ENCODE measurements around the gene FAM13A. TPM values are rescaled to one million over a fixed set of nuclear protein-coding genes. Genes with fewer than 3 reads are reported as not detected.
A peak's percentile ranks its signal among the peaks of the same experiment; 100 is the strongest.

Gene FAM13A
- total RNA-seq, 1 donor from 2014 or later: 33.4 TPM

DNA sequence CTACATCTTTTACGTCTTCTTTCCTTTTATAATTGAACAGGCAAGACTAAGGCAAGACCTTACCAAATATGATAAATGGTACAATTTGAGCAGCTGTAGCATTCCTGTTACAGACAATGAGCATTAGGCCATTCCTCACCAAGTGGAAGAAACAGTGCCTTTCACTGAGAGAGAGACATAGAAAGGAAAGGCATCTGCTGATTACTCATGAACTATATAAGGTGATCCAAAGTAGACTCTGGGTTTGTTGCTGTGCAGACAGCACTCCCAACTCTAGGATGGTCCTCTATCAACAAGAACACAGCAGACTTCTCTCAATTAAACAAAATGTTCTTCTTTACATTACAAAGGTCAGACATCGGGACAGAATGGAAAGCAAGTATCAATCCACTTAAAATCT is 91.9 kb downstream of the FAM13A start:
- H3K27me3 ChIP-seq: no peaks in the 10 kb centered on the region
- TF ChIP-seq, protein P1, sequence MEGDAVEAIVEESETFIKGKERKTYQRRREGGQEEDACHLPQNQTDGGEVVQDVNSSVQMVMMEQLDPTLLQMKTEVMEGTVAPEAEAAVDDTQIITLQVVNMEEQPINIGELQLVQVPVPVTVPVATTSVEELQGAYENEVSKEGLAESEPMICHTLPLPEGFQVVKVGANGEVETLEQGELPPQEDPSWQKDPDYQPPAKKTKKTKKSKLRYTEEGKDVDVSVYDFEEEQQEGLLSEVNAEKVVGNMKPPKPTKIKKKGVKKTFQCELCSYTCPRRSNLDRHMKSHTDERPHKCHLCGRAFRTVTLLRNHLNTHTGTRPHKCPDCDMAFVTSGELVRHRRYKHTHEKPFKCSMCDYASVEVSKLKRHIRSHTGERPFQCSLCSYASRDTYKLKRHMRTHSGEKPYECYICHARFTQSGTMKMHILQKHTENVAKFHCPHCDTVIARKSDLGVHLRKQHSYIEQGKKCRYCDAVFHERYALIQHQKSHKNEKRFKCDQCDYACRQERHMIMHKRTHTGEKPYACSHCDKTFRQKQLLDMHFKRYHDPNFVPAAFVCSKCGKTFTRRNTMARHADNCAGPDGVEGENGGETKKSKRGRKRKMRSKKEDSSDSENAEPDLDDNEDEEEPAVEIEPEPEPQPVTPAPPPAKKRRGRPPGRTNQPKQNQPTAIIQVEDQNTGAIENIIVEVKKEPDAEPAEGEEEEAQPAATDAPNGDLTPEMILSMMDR (IDR thresholded peaks at IDR 0.05): no peak
- H3K4me1 ChIP-seq: no peaks in the 10 kb centered on the region
- ATAC-seq (no peak), DNase-seq (no peak)
- intact Hi-C loops (cut with DNase I): no loop called here
- no peaks in the 10 kb centered on the region for H3K36me3 ChIP-seq
- no peaks in the 10 kb centered on the region for H3K9me3 ChIP-seq
- no peak overlapping the region for H3K27ac ChIP-seq
- H3K4me3 ChIP-seq: no peak overlapping the region

DNA sequence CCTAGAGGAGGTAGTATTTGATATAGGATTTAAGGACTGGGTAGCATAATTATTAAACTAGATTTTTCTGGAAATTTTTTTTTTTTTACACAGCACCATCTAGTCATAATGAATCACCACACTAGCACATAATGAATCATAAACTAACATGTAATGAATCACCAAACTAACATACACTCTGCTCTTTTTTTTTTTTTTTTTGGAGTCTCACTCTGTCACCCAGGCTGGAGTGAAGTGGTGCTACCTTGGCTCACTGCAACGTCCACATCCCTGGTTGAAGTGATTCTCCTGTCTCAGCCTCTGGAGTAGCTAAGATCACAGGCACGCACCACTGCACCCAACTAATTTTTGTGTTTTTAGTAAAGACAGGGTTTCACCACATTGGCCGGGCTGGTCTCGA is 92.5 kb downstream of the FAM13A start:
- intact Hi-C loops (cut with DNase I): no loop called here
- no peak overlapping the region for H3K27ac ChIP-seq
- H3K27me3 ChIP-seq: no peaks in the 10 kb centered on the region
- no peaks in the 10 kb centered on the region for H3K36me3 ChIP-seq
- no peaks in the 10 kb centered on the region for H3K9me3 ChIP-seq
- DNase-seq: no peak
- H3K4me1 ChIP-seq: no peaks in the 10 kb centered on the region
- ATAC-seq: no peak
- TF ChIP-seq, protein P1 (IDR thresholded peaks at IDR 0.05): no peak
- H3K4me3 ChIP-seq: no peak overlapping the region

DNA sequence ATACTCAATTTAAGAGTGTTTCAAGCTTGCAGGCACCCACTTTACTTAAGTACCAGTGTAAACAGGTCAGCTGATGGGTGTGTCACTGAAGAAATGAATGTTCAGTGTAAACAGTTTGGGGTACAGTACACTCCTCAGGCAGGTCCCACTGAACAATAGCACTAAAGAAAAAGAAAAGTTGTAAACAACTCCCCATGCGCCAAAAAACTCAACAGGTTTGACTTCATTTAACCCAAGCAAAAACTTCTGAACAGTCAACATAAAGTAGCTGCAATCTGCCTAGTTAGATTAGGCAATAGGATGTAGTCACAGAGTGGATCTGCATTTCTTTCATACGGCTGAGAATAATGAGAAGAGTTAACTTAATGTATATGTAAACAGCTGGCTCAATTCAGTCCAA is 93.2 kb downstream of the FAM13A start:
- Histone ChIP-seq H3K27me3 (no peaks in the 10 kb centered on the region), H3K4me1 (no peaks in the 10 kb centered on the region), H3K9me3 (no peaks in the 10 kb centered on the region), H3K27ac (no peak overlapping the region), H3K36me3 (no peaks in the 10 kb centered on the region), H3K4me3 (no peak overlapping the region)
- TF ChIP-seq, protein P1 (IDR thresholded peaks at IDR 0.05): no peak
- no peak for DNase-seq
- peak; percentile 62 for ATAC-seq
- intact Hi-C loops (cut with DNase I): no loop called here

DNA sequence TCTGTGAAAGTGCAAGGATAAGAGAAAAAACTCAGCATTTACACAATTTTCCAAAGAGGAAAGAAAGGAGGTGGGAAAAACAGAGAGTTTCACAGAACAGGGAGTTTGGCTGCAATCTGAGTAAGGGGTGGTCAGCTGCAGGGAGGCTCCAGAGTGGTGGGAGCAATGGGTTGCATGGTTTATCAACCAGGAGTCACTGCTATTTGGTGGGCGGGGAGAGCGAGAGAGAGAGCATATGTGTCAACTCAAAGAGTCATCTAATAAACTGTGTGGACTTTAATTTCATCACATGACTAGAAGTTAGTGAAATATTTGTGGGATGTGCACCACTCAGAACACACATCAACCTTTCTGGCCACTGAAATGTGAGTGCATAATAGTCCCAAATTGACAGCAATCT is 94.6 kb downstream of the FAM13A start:
- ATAC-seq: no peak
- Histone ChIP-seq H3K27me3 (no peaks in the 10 kb centered on the region), H3K36me3 (no peaks in the 10 kb centered on the region), H3K9me3 (no peaks in the 10 kb centered on the region), H3K4me1 (no peaks in the 10 kb centered on the region), H3K27ac (no peak overlapping the region), H3K4me3 (no peak overlapping the region)
- TF ChIP-seq, protein P1 (IDR thresholded peaks at IDR 0.05): no peak
- intact Hi-C loops (cut with DNase I): no loop called here
- DNase-seq: no peak

DNA sequence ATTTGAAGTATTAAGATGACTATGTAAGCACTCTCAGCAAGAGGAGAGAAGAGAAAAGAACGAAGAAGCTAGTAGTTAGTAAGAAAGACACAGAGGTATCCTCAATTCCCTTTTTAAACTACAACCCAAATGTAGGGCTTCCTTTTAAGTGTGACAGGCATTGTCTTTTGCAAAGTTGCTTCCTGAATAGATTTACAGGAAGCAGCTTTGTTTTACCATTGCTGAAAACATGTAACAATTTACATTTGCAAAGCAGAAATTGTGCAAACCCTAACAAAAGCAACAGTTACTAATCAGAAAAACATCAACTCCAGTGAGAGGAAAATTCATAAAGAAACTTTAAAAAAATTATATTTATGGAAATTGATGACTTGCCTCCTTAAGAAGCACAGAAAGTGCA is 96.4 kb downstream of the FAM13A start:
- no peak overlapping the region for H3K27ac ChIP-seq
- H3K4me3 ChIP-seq: no peak overlapping the region
- no peaks in the 10 kb centered on the region for H3K9me3 ChIP-seq
- ATAC-seq (peak; percentile 34), DNase-seq (no peak)
- no peaks in the 10 kb centered on the region for H3K36me3 ChIP-seq
- TF ChIP-seq, protein P1 (IDR thresholded peaks at IDR 0.05): no peak
- no peaks in the 10 kb centered on the region for H3K4me1 ChIP-seq
- H3K27me3 ChIP-seq: no peaks in the 10 kb centered on the region
- intact Hi-C loops (cut with DNase I): no loop called here

DNA sequence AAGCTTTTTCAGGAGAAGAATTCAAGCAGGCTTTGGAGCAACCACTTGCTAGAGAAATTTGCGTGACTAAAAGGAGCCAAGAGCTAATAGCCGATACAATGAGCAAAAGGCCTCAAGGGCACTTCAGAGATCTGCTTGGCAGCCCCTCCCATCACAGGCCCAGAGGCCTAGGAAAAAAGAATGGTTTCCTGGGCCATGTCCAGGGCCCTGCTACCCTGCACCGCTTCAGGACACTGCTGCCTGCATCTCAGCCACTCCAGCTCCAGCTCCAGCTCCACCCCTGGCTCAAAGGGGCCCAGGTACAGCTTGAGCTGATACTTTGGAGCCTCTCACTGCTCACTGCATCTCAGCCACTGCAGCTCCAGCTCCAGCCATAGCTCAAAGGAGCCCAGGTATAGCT is 98.9 kb downstream of the FAM13A start:
- Histone ChIP-seq H3K4me1 (no peaks in the 10 kb centered on the region), H3K27me3 (no peaks in the 10 kb centered on the region), H3K27ac (peak overlapping the region; percentile 26), H3K36me3 (no peaks in the 10 kb centered on the region), H3K4me3 (no peak overlapping the region), H3K9me3 (no peaks in the 10 kb centered on the region)
- TF ChIP-seq, protein P1 (IDR thresholded peaks at IDR 0.05): no peak
- intact Hi-C loops (cut with DNase I): no loop called here
- ATAC-seq (peak; percentile 21), DNase-seq (no peak)

Measured in upper lobe of right lung (tissue), 1 donor.